Epithelial cell of esophagus (primary cell): ENCODE measurements around the gene MOG.
"Not testable (repeated sequence)": the region's sequence is repeated elsewhere in the genome, so short reads cannot be mapped to it uniquely, and the experiment has no call there.

Source experiments
- DNase-seq: peaks from one replicate; pipeline ENCODE4 v3.0.0; 2010; ENCODE audit warnings: low read depth
- H3K4me3 ChIP-seq: 2 replicates; pipeline ENCODE4 v1.5.1; 2011; ENCODE audit warnings: mild to moderate bottlenecking, low read length, control low read depth
- TF ChIP-seq, protein P1 (sequence below): IDR thresholded peaks from 2 replicates; pipeline ENCODE4 v1.5.1; 2011; ENCODE audit warnings: low read depth, mild to moderate bottlenecking, low read length, control low read depth, inconsistent platforms; ENCODE audit not compliant: insufficient read depth; ENCODE audit errors: missing control alignments

Gene MOG

GRCh38 chr6:29655658-29656057, 1.2 kb upstream of the MOG start:
- no peak for DNase-seq
- TF ChIP-seq, protein P1, sequence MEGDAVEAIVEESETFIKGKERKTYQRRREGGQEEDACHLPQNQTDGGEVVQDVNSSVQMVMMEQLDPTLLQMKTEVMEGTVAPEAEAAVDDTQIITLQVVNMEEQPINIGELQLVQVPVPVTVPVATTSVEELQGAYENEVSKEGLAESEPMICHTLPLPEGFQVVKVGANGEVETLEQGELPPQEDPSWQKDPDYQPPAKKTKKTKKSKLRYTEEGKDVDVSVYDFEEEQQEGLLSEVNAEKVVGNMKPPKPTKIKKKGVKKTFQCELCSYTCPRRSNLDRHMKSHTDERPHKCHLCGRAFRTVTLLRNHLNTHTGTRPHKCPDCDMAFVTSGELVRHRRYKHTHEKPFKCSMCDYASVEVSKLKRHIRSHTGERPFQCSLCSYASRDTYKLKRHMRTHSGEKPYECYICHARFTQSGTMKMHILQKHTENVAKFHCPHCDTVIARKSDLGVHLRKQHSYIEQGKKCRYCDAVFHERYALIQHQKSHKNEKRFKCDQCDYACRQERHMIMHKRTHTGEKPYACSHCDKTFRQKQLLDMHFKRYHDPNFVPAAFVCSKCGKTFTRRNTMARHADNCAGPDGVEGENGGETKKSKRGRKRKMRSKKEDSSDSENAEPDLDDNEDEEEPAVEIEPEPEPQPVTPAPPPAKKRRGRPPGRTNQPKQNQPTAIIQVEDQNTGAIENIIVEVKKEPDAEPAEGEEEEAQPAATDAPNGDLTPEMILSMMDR, result no peak
- no peak overlapping the region for H3K4me3 ChIP-seq

DNA sequence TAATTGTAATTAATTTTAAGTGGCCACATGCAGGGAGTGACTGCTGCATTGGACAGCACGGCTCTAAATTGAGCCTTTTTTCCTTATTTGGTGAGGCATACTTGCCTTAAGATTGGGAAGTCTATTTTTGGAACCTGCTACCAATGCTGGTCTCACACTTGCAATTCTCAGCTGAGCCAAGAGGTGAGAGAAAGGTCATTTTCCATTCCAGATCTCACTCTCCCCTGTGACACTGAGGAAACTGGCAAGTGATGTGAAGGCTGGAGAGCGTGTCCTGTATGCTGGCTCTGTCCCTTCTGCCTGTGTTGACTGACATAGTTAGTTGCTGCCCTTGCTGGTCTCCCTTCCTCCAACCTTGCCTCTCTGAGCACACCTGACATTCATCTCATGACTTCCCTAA, 735 bp upstream of the MOG start:
- TF ChIP-seq, protein P1, result no peak
- H3K4me3 ChIP-seq, result no peak overlapping the region
- DNase-seq, result no peak

DNA sequence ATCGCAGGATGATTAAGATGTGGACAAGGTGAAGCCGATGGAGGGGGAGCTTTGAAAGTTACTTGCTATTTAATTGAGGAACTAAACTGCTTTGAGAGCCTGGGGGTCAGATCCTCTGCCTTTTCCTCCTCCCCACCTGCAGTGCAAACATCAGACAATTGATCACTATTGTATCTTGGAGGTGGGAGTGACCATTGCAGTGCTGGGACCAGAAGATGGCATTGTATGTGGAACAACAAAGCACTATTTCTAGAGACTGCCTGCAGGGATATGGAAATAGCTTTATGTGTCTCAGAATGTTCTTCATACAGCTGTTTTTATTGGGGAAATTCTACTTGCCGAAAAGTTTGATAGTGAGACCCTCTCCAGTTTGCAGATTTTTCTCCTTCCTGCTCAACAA, 4.2 kb downstream of the MOG start:
- DNase-seq, result no peak
- TF ChIP-seq, protein P1, result no peak

DNA sequence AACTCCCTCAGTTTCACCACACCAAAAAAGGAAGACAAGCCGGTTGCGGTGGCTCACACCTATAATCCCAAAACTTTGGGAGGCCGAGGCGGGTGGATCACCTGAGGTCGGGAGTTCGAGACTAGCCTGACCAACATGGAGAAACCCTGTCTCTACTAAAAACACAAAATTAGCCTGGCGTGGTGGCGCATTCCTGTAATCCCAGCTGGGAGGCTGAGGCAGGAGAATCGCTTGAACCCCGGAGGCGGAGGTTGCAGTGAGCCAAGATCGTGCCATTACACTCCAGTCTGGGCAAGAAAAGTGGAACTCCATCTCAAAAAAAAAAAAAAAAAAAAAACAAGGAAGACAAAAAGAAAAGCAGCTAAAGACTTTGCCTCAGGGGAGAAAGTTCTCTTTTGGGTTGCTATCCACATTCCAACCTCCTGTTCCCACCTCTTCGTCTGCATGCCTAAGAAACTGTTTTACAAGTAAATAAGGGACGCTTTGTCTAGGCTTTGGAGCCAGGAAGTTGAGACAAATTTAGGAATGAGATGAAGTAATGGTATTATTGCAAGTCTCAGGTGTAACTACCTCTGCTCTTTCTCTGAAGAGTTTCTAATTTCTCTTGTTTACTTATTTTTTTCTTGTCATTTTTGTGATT, 4.7 kb downstream of the MOG start:
- not testable (repeated sequence) for H3K4me3 ChIP-seq
- DNase-seq, result peak; percentile 69

More for the DNA sequence above, 4.2 kb downstream of the MOG start:
- H3K4me3 ChIP-seq, result no peak overlapping the region

GRCh38 chr6:29663300-29664042, 6.6 kb downstream of the MOG start:
- no peak overlapping the region for H3K4me3 ChIP-seq
- TF ChIP-seq, protein P1, result no peak
- no peak for DNase-seq

GRCh38 chr6:29665942-29666825, 9.3 kb downstream of the MOG start:
- no peak overlapping the region for H3K4me3 ChIP-seq
- DNase-seq, result no peak
- TF ChIP-seq, protein P1, result no peak

- DNase-seq, result no peak
- TF ChIP-seq, protein P1, result no peak
- H3K4me3 ChIP-seq, result no peak overlapping the region
Observed at GRCh38 chr6:29666826-29667130, 9.9 kb downstream of the MOG start.
